Erythroblast (primary cell): ENCODE results near the gene PIK3C2A.

Experiments
- GATA1 ChIP-seq: IDR thresholded peaks from 2 replicates; pipeline ENCODE4 v1.6.1; 2011; ENCODE audit warnings: low read depth, mild to moderate bottlenecking, control low read depth, low read length, moderate library complexity
- POLR2A ChIP-seq: IDR thresholded peaks from 2 replicates; pipeline ENCODE4 v1.6.1; 2011; ENCODE audit warnings: mild to moderate bottlenecking, low read length

DNA sequence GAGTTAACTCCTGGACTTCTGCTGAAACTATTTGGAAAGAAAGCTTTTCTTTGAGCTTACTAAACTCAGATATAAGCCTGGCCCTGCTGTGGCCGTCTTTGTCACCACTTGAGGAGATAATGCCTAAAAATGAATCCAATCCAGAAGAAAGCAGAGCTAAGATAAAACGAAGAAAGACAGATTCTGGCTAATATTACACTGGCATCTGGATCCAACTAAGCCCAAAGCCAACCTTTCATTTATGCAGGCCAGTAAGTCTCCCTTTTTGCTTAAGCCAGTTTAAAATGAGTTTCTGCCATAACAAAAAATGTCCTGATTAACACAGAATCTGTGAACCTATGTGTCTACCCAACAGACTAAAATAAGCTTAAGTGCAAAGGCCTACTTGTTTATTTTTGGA is 34.5 kb downstream of the PIK3C2A start:
- no peak for TF ChIP-seq POLR2A
- TF ChIP-seq GATA1 = no peak
